Activated T-cell treated with anti-CD3 and anti-CD28 coated beads, Interleukin-2, amount 50 U/mL, for 72 hours (primary cell): ENCODE results near the gene WDR20. TPM values are rescaled to one million over a fixed set of nuclear protein-coding genes. Genes with fewer than 3 reads are reported as not detected.
A peak's percentile ranks its signal among the peaks of the same experiment; 100 is the strongest.
"Not testable (repeated sequence)": the region's sequence is repeated elsewhere in the genome, so short reads cannot be mapped to it uniquely, and the experiment has no call there.

ENCODE experiments used
- ATAC-seq, 2 donors: fragments of 150-1000 bp; cut with Tn5 transposase; replicated peaks in 1 of 2; 2 replicates each; pipeline ENCODE4 v1.10.0; 2021; ENCODE audit warnings: moderate library complexity in 2 of 2, mild to moderate bottlenecking in 1 of 2
- DNase-seq, 2 donors: peaks; one replicate each; pipeline ENCODE4 v3.0.0; 2021 to 2022; ENCODE audit warnings: mixed read lengths in 1 of 2
- H3K27ac Mint-ChIP-seq: one replicate; pipeline ENCODE4 v1.8.0; 2022; ENCODE audit warnings: mild to moderate bottlenecking, moderate library complexity, mixed read lengths
- H3K27me3 Mint-ChIP-seq: one replicate; pipeline ENCODE4 v1.8.0; 2022; ENCODE audit warnings: low read depth, mixed read lengths
- H3K36me3 Mint-ChIP-seq, 2 donors: one replicate each; pipeline ENCODE4 v1.8.0; 2022; ENCODE audit warnings: mixed read lengths in 2 of 2, mild to moderate bottlenecking in 1 of 2; ENCODE audit not compliant: insufficient read depth in 2 of 2
- H3K4me1 Mint-ChIP-seq: one replicate; pipeline ENCODE4 v1.8.0; 2022; ENCODE audit warnings: low read depth, mixed read lengths
- H3K4me3 Mint-ChIP-seq, 2 donors: one replicate each; pipeline ENCODE4 v1.8.0; 2022; ENCODE audit warnings: mild to moderate bottlenecking in 2 of 2, mixed read lengths in 2 of 2, moderate library complexity in 2 of 2
- H3K9me3 Mint-ChIP-seq, 2 donors: one replicate each; pipeline ENCODE4 v1.8.0; 2022; ENCODE audit warnings: mixed read lengths in 2 of 2
- total RNA-seq, 2 donors: library from RNA; stranded (reverse); gene quantifications; one replicate each; pipeline ENCODE4 v1.2.3, GENCODE V29; 2022

Gene WDR20
- total RNA-seq, 2 donors from 2014 or later, result 23.8 to 29.9 TPM

- H3K36me3 Mint-ChIP-seq, result peaks cover 3 to 7% of the 10 kb centered on the region in 2 donors
- no peaks in the 10 kb centered on the region for H3K4me1 Mint-ChIP-seq
- DNase-seq (no peak), ATAC-seq (no peak)
- peaks cover 13% of the 10 kb centered on the region for H3K27me3 Mint-ChIP-seq
- peaks cover 5 to 6% of the 10 kb centered on the region in 2 donors for H3K9me3 Mint-ChIP-seq
- H3K27ac Mint-ChIP-seq, result no peak overlapping the region
- H3K4me3 Mint-ChIP-seq, result no peak overlapping the region
Observed at GRCh38 chr14:102111101-102111500, 28.6 kb upstream of the WDR20 start.

- no peak for ATAC-seq
Observed at GRCh38 chr14:102116361-102117180, 23.1 kb upstream of the WDR20 start.

GRCh38 chr14:102117852-102118251 lies 21.8 kb upstream of the WDR20 start:
- DNase-seq (no peak), ATAC-seq (no peak)
- no peaks in the 10 kb centered on the region for H3K4me1 Mint-ChIP-seq
- no peak overlapping the region for H3K27ac Mint-ChIP-seq
- H3K27me3 Mint-ChIP-seq, result no peaks in the 10 kb centered on the region
- H3K9me3 Mint-ChIP-seq, result no peaks in the 10 kb centered on the region
- no peaks in the 10 kb centered on the region for H3K36me3 Mint-ChIP-seq
- H3K4me3 Mint-ChIP-seq, result no peak overlapping the region

More at GRCh38 chr14:102116361-102117180, 23.1 kb upstream of the WDR20 start:
- no peak for DNase-seq
- Mint-ChIP-seq H3K27ac (no peak overlapping the region), H3K9me3 (peaks cover 0 to 1% of the 10 kb centered on the region in 2 donors), H3K4me1 (no peaks in the 10 kb centered on the region), H3K4me3 (no peak overlapping the region), H3K27me3 (peaks cover 12% of the 10 kb centered on the region), H3K36me3 (peaks cover 0 to 4% of the 10 kb centered on the region in 2 donors)

GRCh38 chr14:102120888-102121287 lies 18.8 kb upstream of the WDR20 start:
- H3K36me3 Mint-ChIP-seq, result no peaks in the 10 kb centered on the region
- DNase-seq, result no peak

GRCh38 chr14:102121567-102121966 lies 18.1 kb upstream of the WDR20 start:
- ATAC-seq (no peak), DNase-seq (no peak)
- Mint-ChIP-seq H3K9me3 (no peaks in the 10 kb centered on the region), H3K27me3 (no peaks in the 10 kb centered on the region), H3K36me3 (no peaks in the 10 kb centered on the region), H3K4me3 (no peak overlapping the region), H3K27ac (no peak overlapping the region), H3K4me1 (no peaks in the 10 kb centered on the region)

More at GRCh38 chr14:102120888-102121287, 18.8 kb upstream of the WDR20 start:
- Mint-ChIP-seq H3K4me3 (no peak overlapping the region), H3K27ac (no peak overlapping the region), H3K27me3 (no peaks in the 10 kb centered on the region), H3K4me1 (no peaks in the 10 kb centered on the region), H3K9me3 (no peaks in the 10 kb centered on the region)
- no peak for ATAC-seq

GRCh38 chr14:102124419-102124818 lies 15.3 kb upstream of the WDR20 start:
- H3K9me3 Mint-ChIP-seq, result no peaks in the 10 kb centered on the region
- H3K4me3 Mint-ChIP-seq, result no peak overlapping the region
- H3K27me3 Mint-ChIP-seq, result no peaks in the 10 kb centered on the region
- H3K4me1 Mint-ChIP-seq, result no peaks in the 10 kb centered on the region
- H3K27ac Mint-ChIP-seq, result no peak overlapping the region
- no peak for ATAC-seq
- no peaks in the 10 kb centered on the region for H3K36me3 Mint-ChIP-seq
- no peak for DNase-seq

GRCh38 chr14:102125546-102125945 lies 14.2 kb upstream of the WDR20 start:
- no peaks in the 10 kb centered on the region for H3K4me1 Mint-ChIP-seq
- no peak for ATAC-seq
- no peak overlapping the region for H3K4me3 Mint-ChIP-seq
- no peak for DNase-seq
- no peak overlapping the region for H3K27ac Mint-ChIP-seq
- no peaks in the 10 kb centered on the region for H3K27me3 Mint-ChIP-seq
- H3K9me3 Mint-ChIP-seq, result no peaks in the 10 kb centered on the region
- no peaks in the 10 kb centered on the region for H3K36me3 Mint-ChIP-seq

GRCh38 chr14:102126807-102127455 lies 12.8 kb upstream of the WDR20 start:
- H3K9me3 Mint-ChIP-seq, result no peaks in the 10 kb centered on the region
- no peak for DNase-seq
- H3K27ac Mint-ChIP-seq, result no peak overlapping the region
- ATAC-seq, result no peak
- no peaks in the 10 kb centered on the region for H3K36me3 Mint-ChIP-seq
- no peaks in the 10 kb centered on the region for H3K4me1 Mint-ChIP-seq
- H3K4me3 Mint-ChIP-seq, result no peak overlapping the region
- no peaks in the 10 kb centered on the region for H3K27me3 Mint-ChIP-seq

- no peak overlapping the region for H3K27ac Mint-ChIP-seq
- ATAC-seq (no peak), DNase-seq (no peak)
- no peaks in the 10 kb centered on the region for H3K4me1 Mint-ChIP-seq
- no peaks in the 10 kb centered on the region for H3K27me3 Mint-ChIP-seq
- H3K9me3 Mint-ChIP-seq, result no peaks in the 10 kb centered on the region
- no peak overlapping the region for H3K4me3 Mint-ChIP-seq
- H3K36me3 Mint-ChIP-seq, result peaks cover 0 to 4% of the 10 kb centered on the region in 2 donors
Observed at GRCh38 chr14:102131741-102132140, 8.0 kb upstream of the WDR20 start.

- not testable (repeated sequence) for H3K36me3 Mint-ChIP-seq, H3K4me3 Mint-ChIP-seq, H3K27ac Mint-ChIP-seq
Observed at GRCh38 chr14:102134021-102134420, 5.7 kb upstream of the WDR20 start.

GRCh38 chr14:102134719-102135118 lies 5.0 kb upstream of the WDR20 start:
- peaks cover 12% of the 10 kb centered on the region for H3K4me1 Mint-ChIP-seq
- not testable (repeated sequence) for DNase-seq, H3K9me3 Mint-ChIP-seq, ATAC-seq, H3K36me3 Mint-ChIP-seq, H3K4me3 Mint-ChIP-seq, H3K27me3 Mint-ChIP-seq, H3K27ac Mint-ChIP-seq

More at GRCh38 chr14:102134021-102134420, 5.7 kb upstream of the WDR20 start:
- peaks cover 11% of the 10 kb centered on the region for H3K4me1 Mint-ChIP-seq
- not testable (repeated sequence) for DNase-seq, H3K9me3 Mint-ChIP-seq, ATAC-seq, H3K27me3 Mint-ChIP-seq

- not testable (repeated sequence) for H3K9me3 Mint-ChIP-seq
Observed at GRCh38 chr14:102135456-102135855, 4.2 kb upstream of the WDR20 start.

GRCh38 chr14:102138535-102138934 lies 1.2 kb upstream of the WDR20 start:
- no peaks in the 10 kb centered on the region for H3K27me3 Mint-ChIP-seq
- DNase-seq (no peak), ATAC-seq (no peak)
- peaks cover 4 to 6% of the 10 kb centered on the region in 2 donors for H3K36me3 Mint-ChIP-seq
- H3K4me1 Mint-ChIP-seq, result peaks cover 21% of the 10 kb centered on the region
- H3K9me3 Mint-ChIP-seq, result no peaks in the 10 kb centered on the region
- H3K4me3 Mint-ChIP-seq, result peak overlapping the region; percentile 93 to 97
- H3K27ac Mint-ChIP-seq, result peak overlapping the region; percentile 82

More at GRCh38 chr14:102135456-102135855, 4.2 kb upstream of the WDR20 start:
- H3K36me3 Mint-ChIP-seq, ATAC-seq, DNase-seq, H3K27me3 Mint-ChIP-seq, H3K27ac Mint-ChIP-seq, H3K4me3 Mint-ChIP-seq: not testable (repeated sequence)
- H3K4me1 Mint-ChIP-seq, result peaks cover 12% of the 10 kb centered on the region
